ENCODE data around the gene ZBTB3. TPM values are rescaled to one million over a fixed set of nuclear protein-coding genes. Genes with fewer than 3 reads are reported as not detected.
"Not testable (repeated sequence)": the region's sequence is repeated elsewhere in the genome, so short reads cannot be mapped to it uniquely, and the experiment has no call there.

The ZBTB3 gene
- total RNA-seq, 1 experiment from 2014 or later: 10.6 TPM

- no peak for DNase-seq (ENCODE audit: low spot score)
- in situ Hi-C loops (cut with HindIII; ENCODE audit: low sequenced_read_pairs): no loop called here
Observed at GRCh38 chr11:62721994-62722393, 32.0 kb downstream of the ZBTB3 start.

GRCh38 chr11:62719302-62719978 is 34.5 kb downstream of the ZBTB3 start:
- in situ Hi-C loops (cut with HindIII; ENCODE audit: low sequenced_read_pairs): no loop called here
- DNase-seq (ENCODE audit: low spot score): no peak

GRCh38 chr11:62716816-62717215 is 37.1 kb downstream of the ZBTB3 start:
- in situ Hi-C loops (cut with HindIII; ENCODE audit: low sequenced_read_pairs): no loop called here
- DNase-seq (ENCODE audit: low spot score): no peak

- in situ Hi-C loops (cut with HindIII; ENCODE audit: low sequenced_read_pairs): no loop called here
- DNase-seq (ENCODE audit: low spot score): no peak
Observed at GRCh38 chr11:62716206-62716605, 37.8 kb downstream of the ZBTB3 start.

DNA sequence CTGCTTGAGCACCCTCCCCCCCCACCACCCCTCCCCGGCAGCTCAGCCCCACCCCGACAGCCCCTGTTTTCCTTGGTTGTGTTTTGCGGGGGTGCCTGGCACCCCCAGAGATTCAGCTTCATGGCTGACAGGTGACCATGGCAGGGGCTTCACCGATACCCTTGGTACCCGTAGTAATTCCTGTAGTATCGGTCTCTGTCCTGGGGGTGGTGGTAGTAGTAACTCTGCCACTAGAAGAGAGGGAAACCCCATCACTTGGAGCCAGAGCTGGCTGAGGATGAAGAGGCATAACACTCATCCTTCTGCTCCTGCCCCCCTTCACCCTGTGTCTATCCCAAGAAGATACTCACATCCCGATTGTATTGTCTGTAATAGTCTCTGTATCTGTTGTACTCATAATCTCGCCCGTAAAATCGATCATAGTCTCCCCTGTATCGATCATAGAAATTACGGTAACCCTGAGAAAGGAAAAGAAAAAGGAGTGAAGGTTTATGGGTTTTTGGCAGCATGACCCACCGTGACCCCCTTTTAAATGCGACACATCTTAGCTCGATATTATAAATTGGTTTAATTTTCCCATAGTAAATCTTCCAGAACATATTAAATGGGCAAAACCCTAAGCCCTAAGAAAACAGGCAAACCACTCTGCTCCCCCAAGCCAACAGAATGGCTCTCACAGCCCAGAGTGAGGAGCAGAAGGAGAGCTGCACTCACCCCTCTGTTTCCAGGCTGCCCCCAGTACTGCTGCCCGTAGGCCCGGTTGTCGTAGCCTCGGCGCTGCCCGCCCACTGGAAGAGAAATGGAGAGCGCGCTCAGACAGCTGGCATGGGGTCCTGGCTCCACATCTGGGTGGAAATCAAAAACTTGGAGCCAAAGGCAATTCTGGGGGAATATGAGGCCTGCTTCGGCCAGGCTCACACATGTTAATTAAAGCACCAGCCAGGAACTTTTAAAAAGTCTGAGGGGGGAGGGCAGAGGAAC is 38.5 kb downstream of the ZBTB3 start:
- in situ Hi-C loops (cut with HindIII; ENCODE audit: low sequenced_read_pairs): no loop called here
- no peak for DNase-seq (ENCODE audit: low spot score)

DNA sequence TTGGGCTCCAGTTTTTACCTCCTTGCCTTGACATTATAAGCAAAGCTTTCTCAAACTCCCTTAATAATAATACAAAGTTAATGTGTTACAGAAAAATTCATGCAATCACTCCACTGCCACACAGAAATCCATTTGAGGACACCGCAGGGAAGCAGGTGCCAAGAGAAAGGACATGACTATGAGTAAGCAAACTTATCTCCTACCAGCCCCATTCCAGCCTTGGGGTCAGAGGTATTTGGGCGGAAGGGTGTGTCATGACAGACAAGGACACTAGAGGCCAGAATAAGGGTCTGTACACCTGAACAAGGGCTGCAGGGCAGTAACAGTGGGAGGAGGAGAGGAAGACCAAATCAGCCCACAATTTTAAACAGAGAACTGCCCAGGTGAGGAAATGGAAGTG is 40.6 kb downstream of the ZBTB3 start:
- DNase-seq (ENCODE audit: low spot score): no peak
- in situ Hi-C loops (cut with HindIII; ENCODE audit: low sequenced_read_pairs): loop anchor here (5.0 kb wide), 1 partner anchor 41 kb away; the partner anchor contains the start of genes LBHD1 and UQCC3

GRCh38 chr11:62712861-62713260 is 41.1 kb downstream of the ZBTB3 start:
- in situ Hi-C loops (cut with HindIII; ENCODE audit: low sequenced_read_pairs): loop anchor here (5.0 kb wide), 1 partner anchor 41 kb away; the partner anchor contains the start of genes LBHD1 and UQCC3
- no peak for DNase-seq (ENCODE audit: low spot score)

- in situ Hi-C loops (cut with HindIII; ENCODE audit: low sequenced_read_pairs): loop anchor here (5.0 kb wide), 1 partner anchor 40 kb away; the partner anchor contains the start of genes LBHD1 and UQCC3
- DNase-seq (ENCODE audit: low spot score): no peak
Observed at GRCh38 chr11:62712276-62712812, 41.6 kb downstream of the ZBTB3 start.

DNA sequence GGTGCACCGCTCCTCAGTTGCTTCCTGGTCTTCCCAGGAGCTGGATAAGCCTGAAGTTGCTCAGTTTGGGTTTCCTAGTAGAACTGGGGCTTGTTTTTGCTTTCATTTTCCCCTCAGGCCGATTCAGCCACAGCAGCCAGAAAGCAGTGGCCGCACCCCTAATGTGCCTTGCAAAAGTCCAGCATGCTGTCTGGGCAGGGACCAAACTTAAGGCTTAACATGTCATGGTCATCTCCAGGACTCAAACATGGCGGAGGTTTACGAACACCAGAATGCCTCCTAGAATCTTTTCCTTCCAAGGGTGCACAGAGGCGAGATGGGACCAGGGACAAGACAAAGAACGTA is 44.0 kb downstream of the ZBTB3 start:
- DNase-seq (ENCODE audit: low spot score): no peak
- in situ Hi-C loops (cut with HindIII; ENCODE audit: low sequenced_read_pairs): loop anchor here (5.0 kb wide), 1 partner anchor 38 kb away; the partner anchor contains the start of genes LBHD1 and UQCC3

GRCh38 chr11:62709247-62710000 is 44.5 kb downstream of the ZBTB3 start:
- in situ Hi-C loops (cut with HindIII; ENCODE audit: low sequenced_read_pairs): no loop called here
- peak; percentile 99 for DNase-seq (ENCODE audit: low spot score)

DNA sequence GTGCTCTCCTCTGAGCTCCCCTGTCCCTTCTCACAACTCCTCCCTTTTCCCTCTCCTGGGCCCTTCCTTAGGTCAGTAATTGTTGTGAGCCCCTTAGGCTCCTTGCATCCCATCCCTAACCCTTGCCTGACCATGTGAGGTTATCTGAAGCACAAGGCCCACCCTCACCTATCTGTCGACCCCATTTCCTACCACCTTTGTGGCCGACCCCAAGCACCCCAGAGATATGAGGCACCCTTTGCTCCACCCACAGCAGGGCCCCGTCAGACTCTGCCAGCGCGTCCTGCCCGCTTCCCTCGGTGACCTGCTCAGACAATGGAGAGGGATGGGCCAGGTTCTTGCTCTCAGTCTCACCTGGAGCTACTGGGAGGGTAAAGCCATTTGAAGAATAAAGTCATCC is 45.2 kb downstream of the ZBTB3 start:
- in situ Hi-C loops (cut with HindIII; ENCODE audit: low sequenced_read_pairs): no loop called here
- peak; percentile 38 for DNase-seq (ENCODE audit: low spot score)

DNA sequence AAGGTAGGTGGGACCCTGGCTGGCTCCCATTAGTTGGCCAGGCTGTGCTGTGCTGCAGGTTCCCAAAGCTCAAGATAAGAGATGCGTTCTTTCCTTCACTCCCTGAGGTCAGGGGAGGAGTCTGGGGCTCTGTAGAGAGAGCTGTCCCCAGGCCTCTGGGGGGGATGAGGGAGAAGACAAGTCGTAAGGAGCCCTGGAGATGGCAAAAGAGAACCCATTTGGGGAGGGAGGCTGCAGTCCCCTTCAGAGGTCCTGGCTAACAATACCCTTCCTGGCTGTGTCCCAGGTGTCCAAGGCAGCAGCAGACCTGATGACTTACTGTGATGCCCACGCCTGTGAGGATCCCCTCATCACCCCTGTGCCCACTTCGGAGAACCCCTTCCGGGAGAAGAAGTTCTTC is 45.6 kb downstream of the ZBTB3 start:
- in situ Hi-C loops (cut with HindIII; ENCODE audit: low sequenced_read_pairs): no loop called here

GRCh38 chr11:62707277-62707861 is 46.6 kb downstream of the ZBTB3 start, which contains the start of the genes BSCL2 and GNG3:
TSS of gene BSCL2 (minus strand) at chr11:62707424. CDS start at chr11:62707195, 229 bp downstream.
TSS of gene GNG3 (plus strand) at chr11:62707676. CDS start at chr11:62708296, 620 bp downstream.
- DNase-seq (ENCODE audit: low spot score): peak; percentile 99
- in situ Hi-C loops (cut with HindIII; ENCODE audit: low sequenced_read_pairs): no loop called here

More for the DNA sequence above, 45.6 kb downstream of the ZBTB3 start:
- no peak for DNase-seq (ENCODE audit: low spot score)

DNA sequence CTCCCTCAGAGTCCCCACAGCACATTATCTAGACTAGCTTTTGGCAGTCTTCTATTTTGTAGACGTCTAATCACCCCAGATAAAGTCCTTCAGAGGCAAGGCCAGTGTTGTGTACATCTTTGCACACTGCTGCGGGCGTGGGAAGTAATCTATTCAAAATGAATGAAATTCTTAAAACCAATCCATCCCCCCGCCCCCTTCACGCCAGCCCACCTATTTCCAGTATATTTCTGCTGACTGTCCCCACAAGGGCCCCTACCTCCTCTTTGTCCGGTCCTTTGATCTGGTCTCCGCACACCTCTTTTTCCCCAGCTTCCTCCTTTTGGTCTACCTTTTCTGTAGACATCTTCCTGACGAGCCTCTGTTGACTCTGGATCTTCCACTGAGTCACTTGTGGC is 47.1 kb downstream of the ZBTB3 start:
- no peak for DNase-seq (ENCODE audit: low spot score)
- in situ Hi-C loops (cut with HindIII; ENCODE audit: low sequenced_read_pairs): no loop called here

DNA sequence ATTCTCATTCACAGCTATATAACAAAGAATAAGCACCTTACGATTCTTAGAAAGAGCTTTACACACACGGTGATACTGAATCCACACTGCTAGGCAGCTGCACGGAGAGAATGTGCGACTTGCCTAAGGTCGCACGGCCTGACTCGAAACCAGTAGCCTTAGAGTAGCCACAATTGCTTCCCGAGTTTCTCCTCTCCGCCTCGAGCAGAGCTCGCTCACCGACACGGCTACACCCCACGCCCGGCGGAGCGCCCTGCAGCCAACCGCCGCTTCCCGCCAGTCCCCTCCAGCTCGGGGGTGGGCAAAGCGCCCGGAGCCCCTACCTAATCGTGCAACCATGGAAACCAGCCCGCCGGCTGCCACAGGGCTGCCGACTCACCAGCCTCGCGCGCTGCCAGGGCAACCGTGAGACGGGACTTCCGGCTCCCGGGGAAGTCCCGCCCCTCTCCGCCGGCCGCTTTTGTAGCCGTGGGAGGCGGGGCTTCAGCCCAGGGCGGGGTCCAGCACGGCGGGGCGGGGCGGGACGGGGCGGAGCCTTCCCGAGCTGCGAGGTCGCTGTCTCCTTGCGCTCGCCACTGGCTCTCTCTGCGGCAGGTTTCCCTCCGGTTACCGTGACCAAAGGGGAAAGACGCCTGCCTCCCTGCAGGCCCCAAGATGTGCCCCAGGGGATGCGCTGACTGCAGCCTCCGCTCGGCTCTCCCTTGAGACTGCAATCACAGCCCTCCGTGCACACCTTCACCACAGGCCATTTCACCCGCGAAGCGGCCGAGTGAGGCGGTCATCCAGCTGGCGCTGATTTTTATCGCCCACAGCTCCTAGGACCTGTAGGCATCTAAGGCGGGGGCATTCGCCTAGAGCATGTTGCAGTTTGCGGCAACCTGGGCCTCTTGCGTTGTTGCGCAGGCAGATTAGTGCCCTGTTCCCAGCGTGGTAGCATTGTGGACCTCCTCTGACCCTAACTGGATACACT is 47.8 kb downstream of the ZBTB3 start:
- in situ Hi-C loops (cut with HindIII; ENCODE audit: low sequenced_read_pairs): no loop called here
- peak; percentile 95 for DNase-seq (ENCODE audit: low spot score)

GRCh38 chr11:62705413-62705812 is 48.5 kb downstream of the ZBTB3 start:
- no peak for DNase-seq (ENCODE audit: low spot score)
- in situ Hi-C loops (cut with HindIII; ENCODE audit: low sequenced_read_pairs): no loop called here

GRCh38 chr11:62703921-62704320 is 50.0 kb downstream of the ZBTB3 start:
- DNase-seq (ENCODE audit: low spot score); in situ Hi-C loops (cut with HindIII; ENCODE audit: low sequenced_read_pairs): not testable (repeated sequence)

Data from G401 (cell line).